ENCODE measurements around the gene SPTBN1.

SPTBN1 gene

DNA sequence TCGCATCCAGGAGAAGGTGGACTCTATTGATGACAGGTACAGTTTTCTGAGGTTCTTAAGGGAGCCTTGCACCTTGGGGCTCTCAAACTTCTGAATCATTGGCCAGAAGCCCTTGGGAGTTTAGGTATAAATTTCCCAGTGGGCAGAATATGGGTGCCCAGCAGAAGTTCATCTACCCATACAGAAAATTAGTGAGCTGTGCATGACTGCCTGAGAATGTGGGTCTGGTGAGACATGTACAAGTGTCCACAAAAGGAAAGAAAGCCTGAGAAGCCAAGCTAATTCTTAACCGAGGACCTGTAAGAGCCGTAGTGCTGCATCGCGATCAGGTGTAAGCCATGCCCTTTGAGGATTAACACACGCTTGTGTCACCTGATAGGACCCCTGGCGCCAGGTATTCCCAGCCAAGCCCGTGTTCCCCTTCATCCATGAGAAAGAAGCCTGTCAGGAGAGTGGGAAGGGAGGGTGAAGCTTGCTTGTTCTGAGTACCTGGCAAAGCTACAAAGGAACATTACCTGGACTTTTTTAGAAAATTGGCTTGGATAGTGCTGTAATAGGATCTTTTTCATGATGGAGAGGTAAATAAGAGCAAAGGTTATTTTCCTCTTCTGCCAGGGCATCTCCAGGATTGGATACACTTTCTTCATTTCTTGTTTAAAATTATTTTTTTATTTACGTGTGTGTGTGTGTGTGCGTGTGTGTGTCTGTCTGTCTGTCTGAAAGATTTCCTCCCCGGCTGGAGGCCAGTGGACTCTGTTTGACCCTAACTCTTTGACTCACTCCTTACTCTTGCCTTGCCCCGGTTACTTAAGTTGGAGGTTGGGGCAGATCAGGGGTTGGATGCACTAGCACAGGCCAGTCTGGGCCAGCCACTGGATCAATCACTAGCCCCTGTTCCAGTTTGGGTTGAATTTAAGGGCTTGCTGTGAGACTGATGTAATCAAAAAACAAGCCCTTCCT lies 176.9 kb downstream of the SPTBN1 start:
- DNase-seq (no peak), ATAC-seq (no peak)

DNA sequence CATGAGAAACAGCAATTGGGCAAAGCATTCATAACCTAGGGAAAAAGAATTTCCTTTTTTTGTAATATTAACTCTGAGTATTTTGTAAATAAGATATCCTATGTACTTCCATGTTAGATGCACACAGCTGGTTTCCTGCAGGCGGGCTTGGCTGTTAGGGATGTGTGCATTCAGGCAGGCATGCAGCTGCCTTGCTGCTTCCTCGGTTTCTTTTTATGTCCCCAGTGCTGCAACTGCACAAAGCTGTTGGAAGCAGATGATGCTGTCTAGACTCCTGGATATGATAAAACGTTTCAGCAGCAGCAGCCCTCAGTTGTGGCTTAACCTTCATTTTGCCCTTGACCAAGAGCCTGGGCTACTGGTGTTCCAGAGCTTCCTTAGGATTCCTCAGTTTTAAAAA lies 177.9 kb downstream of the SPTBN1 start:
- ATAC-seq (no peak), DNase-seq (no peak)

DNA sequence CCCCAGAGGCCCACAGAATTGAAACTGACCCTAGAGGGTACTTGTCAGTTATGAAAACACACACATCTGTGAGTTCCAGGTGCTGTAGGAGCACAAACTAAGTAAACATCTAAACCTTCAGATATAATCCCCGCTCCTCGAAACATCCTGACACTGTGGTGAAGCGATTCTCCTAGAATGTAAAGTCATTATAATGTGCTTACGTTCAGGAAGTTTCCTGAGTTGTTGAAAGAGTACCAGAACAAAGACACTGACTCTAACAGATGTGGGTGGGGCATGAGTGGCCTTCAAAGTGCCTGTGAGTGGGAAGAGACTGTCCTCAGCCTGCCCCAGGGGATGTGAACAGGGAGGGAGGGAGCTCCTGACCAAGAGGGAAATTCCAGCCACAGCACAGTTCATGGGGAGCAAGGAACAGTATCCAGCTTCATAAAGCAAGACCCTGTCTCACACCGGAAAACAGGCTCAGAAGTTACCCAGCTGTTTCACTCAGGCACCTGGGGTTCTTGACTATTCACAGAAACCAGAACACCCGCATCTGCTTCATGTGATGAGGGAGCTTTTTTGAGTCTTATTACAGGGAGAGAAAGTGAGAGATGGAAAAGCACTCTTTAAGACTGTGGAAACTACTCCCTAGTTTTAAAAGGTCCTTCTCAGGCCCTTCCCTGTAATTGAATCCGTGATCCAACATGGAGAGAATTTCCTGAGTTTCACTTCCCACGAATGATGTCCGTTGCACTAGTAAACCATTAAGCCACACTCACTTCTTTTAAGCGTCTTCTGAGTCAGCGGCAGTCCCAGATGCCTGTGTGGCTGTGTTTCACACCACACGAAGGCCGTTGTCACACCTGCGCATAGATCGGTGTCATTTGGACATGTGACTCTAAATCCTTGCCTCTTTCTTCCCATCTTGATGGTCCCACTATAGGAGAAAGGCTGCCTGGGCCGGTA lies 178.7 kb downstream of the SPTBN1 start:
- no peak for DNase-seq
- ATAC-seq, result peak; percentile 39

DNA sequence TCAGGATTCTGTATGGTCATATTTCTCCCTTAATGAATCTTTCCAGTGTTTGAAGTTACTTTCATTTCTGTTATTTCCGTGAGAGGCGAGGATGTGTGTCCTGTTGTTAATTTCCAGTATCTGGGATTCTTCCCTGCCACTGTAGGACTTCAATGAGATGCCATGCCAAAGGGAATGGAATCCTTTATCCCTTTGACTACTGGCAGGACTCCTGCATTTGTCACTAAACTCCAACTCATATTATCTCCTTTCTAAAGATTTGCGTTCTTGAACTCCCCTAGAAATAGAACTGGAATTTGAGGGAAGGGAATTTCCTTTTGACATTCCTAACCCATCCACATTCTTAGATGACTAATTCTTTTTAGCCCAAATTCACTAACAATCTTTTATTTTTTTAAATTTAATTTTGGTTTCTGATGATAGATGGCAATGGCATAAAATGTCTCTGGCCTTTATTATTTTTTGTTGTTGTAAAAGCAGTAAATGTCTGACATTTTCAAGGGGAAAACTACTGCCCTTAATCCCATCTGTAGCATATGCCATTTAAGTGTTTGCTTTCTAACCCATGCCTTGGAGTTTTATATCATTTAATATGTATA lies 179.5 kb downstream of the SPTBN1 start:
- DNase-seq (no peak), ATAC-seq (no peak)

DNA sequence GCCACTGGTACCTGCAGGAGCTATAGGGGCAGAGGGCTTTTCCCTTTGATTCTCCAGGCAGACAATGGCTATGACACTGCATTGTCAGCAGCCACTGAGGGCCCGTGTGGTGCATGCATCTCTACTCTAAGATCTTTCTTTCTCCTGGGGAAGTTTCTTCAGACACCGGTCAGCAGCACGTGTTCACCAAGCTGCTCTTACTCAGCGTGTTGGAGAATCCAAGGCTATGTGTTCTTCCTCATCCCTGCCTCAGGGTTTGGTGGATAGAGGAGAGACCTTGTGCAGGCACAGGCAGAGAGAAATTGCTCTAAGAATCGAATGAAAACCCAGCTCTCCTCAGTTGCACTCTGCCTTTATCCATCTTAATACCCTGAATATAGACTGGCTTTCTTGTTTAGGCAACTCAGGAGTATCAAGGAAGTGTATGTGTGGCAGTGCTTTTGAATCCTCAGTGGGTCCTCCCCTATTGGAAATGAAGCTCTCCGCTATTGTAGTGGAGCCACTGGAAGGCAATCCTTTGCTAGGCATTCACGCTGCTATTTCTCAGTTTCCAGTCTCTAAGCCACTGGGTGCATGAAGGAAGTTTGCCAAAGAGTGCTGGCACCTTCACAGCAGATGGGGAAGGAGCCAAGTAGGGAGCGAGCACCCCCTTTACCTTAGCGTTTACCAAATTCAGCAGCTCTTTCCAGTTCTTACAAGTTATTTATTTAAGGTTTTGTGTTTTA lies 180.4 kb downstream of the SPTBN1 start:
- DNase-seq, result no peak

GRCh38 chr2:54638103-54638502 lies 182.0 kb downstream of the SPTBN1 start:
- no peak for ATAC-seq
- DNase-seq, result no peak

More for the DNA sequence above, 180.4 kb downstream of the SPTBN1 start:
- no peak for ATAC-seq

DNA sequence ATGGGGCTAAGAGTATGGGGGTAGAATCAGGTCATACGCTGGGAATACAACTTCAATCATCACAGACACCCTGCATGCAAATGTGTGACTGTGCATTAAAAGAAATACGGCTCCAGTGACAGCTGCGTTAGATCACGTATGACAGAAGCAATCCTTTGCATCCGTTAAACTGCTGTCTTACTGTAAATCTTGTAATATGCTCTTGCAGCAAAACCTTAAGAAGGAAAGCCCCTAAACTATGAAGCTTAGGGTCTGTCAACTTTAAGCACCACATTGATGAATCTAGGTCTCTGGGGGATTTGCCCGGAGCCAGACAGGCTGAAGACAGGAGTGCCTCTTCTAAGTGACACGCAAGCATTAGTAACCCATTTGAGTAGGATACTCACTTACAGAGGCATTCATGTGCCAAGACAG lies 182.7 kb downstream of the SPTBN1 start:
- no peak for ATAC-seq
- no peak for DNase-seq

DNA sequence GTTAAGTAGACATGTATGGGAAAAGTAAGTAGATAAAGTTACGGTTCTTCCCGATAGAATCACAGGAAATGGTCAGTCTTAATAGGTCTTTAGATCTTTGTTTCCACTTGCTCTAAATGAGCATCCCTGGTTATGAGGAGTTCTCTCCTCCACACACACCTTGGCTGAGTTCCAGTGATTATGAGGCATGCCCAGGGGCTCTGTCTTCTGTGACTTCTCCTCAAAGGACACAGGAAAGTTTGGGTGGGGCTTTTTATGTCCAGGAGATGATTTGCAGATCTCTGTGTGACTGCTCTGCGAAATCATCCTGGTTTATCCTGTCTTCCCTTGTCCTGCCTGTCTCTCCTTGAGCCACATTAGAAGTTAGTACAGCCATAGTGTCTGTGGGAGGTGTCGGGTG lies 183.5 kb downstream of the SPTBN1 start:
- no peak for ATAC-seq

GRCh38 chr2:54640834-54641540 lies 184.9 kb downstream of the SPTBN1 start:
- no peak for ATAC-seq
- DNase-seq, result no peak

More for the DNA sequence above, 183.5 kb downstream of the SPTBN1 start:
- DNase-seq, result no peak

DNA sequence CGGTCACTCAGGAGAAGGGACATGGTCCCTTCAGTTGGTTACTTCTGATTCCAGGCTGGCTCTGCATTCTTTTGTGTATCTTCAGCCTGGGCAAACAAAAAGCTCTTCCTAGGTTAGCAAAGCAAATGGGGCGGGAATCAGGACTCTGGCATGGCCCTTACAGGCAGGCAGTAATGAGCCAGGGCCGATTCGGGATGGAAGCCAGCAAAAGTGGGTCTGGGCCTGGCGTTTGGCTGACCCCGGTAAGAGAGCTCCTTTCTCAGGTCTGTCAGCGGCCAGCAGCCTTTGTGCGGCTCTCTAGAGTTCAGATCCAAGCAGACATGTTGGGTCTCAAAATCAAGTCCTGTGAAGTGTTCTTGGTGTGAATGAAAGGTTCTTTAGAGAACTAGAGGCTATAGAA lies 185.9 kb downstream of the SPTBN1 start:
- ATAC-seq, result no peak
- DNase-seq, result no peak

DNA sequence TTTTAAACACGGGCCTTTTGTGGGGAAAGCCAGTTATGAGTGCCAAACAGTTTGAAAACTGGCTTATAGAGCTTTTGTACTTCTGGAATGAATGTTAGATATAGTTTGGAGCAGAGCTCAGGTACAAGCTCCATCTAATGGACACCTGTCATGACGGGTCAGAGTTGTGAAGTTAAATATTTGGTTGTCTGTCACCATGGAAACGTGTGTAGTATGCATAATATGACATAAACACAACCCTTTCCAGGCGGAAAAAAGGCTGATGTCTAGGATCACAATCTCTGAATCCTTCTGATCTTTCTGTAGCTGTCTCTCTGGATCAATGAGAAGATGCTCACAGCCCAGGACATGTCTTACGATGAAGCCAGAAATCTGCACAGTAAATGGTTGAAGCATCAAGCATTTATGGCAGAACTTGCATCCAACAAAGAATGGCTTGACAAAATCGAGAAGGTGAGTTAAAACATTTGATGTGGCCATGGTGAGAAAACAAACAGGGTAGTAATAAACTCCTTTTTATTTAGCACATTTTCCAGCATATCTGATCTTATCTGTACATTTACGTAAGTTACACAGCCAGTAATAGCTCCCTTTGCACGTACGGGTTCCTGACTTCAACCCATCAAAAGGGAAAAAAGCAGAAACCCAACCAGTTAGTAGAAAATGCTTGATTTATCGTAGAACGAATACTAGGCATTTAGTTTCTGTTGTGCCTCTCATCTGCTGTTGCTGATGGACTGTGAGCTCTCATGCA lies 186.7 kb downstream of the SPTBN1 start:
- ATAC-seq, result no peak
- DNase-seq, result no peak

DNA sequence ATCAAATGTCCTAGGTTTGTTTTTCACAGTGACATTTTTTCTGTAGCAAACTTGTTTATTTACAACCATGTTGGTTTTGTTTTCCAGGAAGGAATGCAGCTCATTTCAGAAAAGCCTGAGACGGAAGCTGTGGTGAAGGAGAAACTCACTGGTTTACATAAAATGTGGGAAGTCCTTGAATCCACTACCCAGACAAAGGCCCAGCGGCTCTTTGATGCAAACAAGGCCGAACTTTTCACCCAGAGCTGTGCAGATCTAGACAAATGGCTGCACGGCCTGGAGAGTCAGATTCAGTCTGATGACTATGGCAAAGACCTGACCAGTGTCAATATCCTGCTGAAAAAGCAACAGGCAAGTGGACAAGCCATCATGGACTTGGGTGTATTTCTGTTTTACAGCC lies 188.1 kb downstream of the SPTBN1 start:
- ATAC-seq (no peak), DNase-seq (no peak)

DNA sequence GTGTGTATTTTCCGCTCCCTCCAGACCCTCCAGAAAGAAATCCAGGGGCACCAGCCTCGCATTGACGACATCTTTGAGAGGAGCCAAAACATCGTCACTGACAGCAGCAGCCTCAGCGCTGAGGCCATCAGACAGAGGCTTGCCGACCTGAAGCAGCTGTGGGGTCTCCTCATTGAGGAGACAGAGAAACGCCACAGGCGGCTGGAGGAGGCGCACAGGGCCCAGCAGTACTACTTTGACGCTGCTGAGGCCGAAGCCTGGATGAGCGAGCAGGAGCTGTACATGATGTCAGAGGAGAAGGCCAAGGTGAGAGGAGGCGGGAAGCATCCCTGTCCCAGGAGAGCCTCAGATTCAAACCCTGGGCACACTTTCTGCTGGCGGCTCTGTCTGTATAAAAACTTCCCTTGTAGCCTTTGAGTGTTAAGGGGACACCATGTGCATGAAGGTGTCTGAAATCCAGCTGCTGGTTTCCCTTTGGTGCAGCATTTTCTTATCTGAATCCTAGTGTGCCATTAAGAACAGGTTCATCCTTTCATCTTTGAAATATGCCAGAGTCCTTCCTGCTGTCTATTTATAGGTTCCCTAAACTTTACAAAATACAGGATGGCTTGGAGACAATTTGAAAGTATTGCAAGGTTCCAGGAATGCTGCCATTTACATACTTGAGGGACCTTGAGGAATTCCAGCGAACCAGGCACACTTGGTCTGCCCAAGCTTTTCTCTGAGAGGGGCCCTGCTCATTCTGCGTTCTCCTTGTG lies 190.2 kb downstream of the SPTBN1 start:
- no peak for ATAC-seq
- DNase-seq, result no peak

GRCh38 chr2:54648256-54648655 lies 192.1 kb downstream of the SPTBN1 start:
- DNase-seq, result no peak
- no peak for ATAC-seq

GRCh38 chr2:54649191-54649590 lies 193.1 kb downstream of the SPTBN1 start:
- no peak for DNase-seq
- no peak for ATAC-seq

- ATAC-seq, result no peak
- no peak for DNase-seq
Observed at GRCh38 chr2:54649633-54650032, 193.5 kb downstream of the SPTBN1 start.

- DNase-seq, result no peak
- no peak for ATAC-seq
Observed at GRCh38 chr2:54650612-54651011, 194.5 kb downstream of the SPTBN1 start.

- DNase-seq (no peak), ATAC-seq (no peak)
Observed at GRCh38 chr2:54651291-54651690, 195.2 kb downstream of the SPTBN1 start.

- ATAC-seq (no peak), DNase-seq (no peak)
Observed at GRCh38 chr2:54652540-54652939, 196.4 kb downstream of the SPTBN1 start.

Data from stimulated activated naive CD8-positive, alpha-beta T cell treated with anti-CD3 and anti-CD28 coated beads, Interleukin-15, Interleukin-2, amounts not matched to agents 100 U/mL and 50 U/mL, for 24 hours (primary cell).